Spleen (tissue), 11 donors: ENCODE measurements around the gene WWTR1. TPM values are rescaled to one million over a fixed set of nuclear protein-coding genes. Genes with fewer than 3 reads are reported as not detected.
A peak's percentile ranks its signal among the peaks of the same experiment; 100 is the strongest.

ENCODE experiments used
- DNase-seq: peaks from one replicate; pipeline ENCODE4 v3.0.0-alpha.2; 2020
- H3K27ac ChIP-seq, 8 donors: fragments of 200-600 bp; sonication (generic) in 7 of 8; 1 replicate in 4 of 8; 2 replicates in 4 of 8; pipeline versions ENCODE4 v1.5.0 to v1.8.0; 2016 to 2021; ENCODE audit warnings: inconsistent platforms in 4 of 8, mild to moderate bottlenecking in 4 of 8, moderate library complexity in 1 of 8
- H3K27me3 ChIP-seq, 7 donors: fragments of 200-600 bp; sonication (generic) in 6 of 7; replicated peaks in 1 of 7; 1 replicate in 4 of 7; 2 replicates in 3 of 7; pipeline versions ENCODE4 v1.5.0 to v1.8.0; 2016 to 2021; ENCODE audit warnings: inconsistent platforms in 3 of 7, mild to moderate bottlenecking in 1 of 7
- H3K36me3 ChIP-seq, 6 donors: fragments of 200-600 bp; sonication (generic) in 5 of 6; 1 replicate in 4 of 6; 2 replicates in 2 of 6; pipeline versions ENCODE4 v1.5.0 to v1.8.0; 2016 to 2021; ENCODE audit warnings: inconsistent platforms in 2 of 6
- H3K4me1 ChIP-seq, 6 donors: fragments of 200-600 bp; sonication (generic) in 5 of 6; 1 replicate in 3 of 6; 2 replicates in 3 of 6; pipeline versions ENCODE4 v1.5.0 to v1.8.0; 2016 to 2021; ENCODE audit warnings: inconsistent platforms in 3 of 6
- H3K4me3 ChIP-seq, 8 donors: fragments of 200-600 bp; sonication (generic) in 7 of 8; 1 replicate in 4 of 8; 2 replicates in 4 of 8; pipeline versions ENCODE4 v1.5.0 to v1.8.0; 2016 to 2021; ENCODE audit warnings: inconsistent platforms in 4 of 8, mild to moderate bottlenecking in 4 of 8, moderate library complexity in 2 of 8
- H3K9me3 ChIP-seq, 8 donors: fragments of 200-600 bp; sonication (generic) in 7 of 8; 1 replicate in 4 of 8; 2 replicates in 4 of 8; pipeline versions ENCODE4 v1.5.0 to v1.8.0; 2016 to 2021; ENCODE audit warnings: inconsistent platforms in 4 of 8
- CTCF ChIP-seq, 11 experiments: fragments of 200-600 bp in 7 of 11; fragments of 450-650 bp in 4 of 11; sonication (generic) in 4 of 11; IDR thresholded peaks in 8 of 11; conservative IDR thresholded peaks in 3 of 11; 1 replicate in 7 of 11; 2 replicates in 4 of 11; pipeline versions ENCODE4 v1.4.0 to v1.8.0; 2016 to 2021; ENCODE audit warnings: antibody characterized with exemption in 11 of 11, inconsistent platforms in 4 of 11, mild to moderate bottlenecking in 1 of 11
- POLR2A ChIP-seq, 3 donors: fragments of 450-650 bp; IDR thresholded peaks; one replicate each; pipeline ENCODE4 v1.5.1; 2017; ENCODE audit warnings: antibody characterized with exemption in 3 of 3, mild to moderate bottlenecking in 1 of 3
- POLR2AphosphoS5 ChIP-seq, 3 donors: sonication (generic); formaldehyde crosslinking; IDR thresholded peaks; one replicate each; pipeline ENCODE4 v1.5.1; 2017; ENCODE audit warnings: antibody characterized with exemption in 3 of 3
- WGBS, 5 donors: extraction: QIAGEN DNeasy Blood & Tissue Kit in 3 of 5; methylation state at CpG; one replicate each; pipeline versions ENCODE4 v1.1.5 to v1.1.7; 2013 to 2018; 5-methylcytosine and 5-hydroxymethylcytosine counted together
- intact Hi-C: fragments of 100-400 bp; cut with DNase I; formaldehyde crosslinking; loops from one replicate; pipeline ENCODE4 v1.15.0; 2023; ENCODE audit warnings: low total_unique reads
- polyA plus RNA-seq, 3 donors: library from polyadenylated mRNA; stranded (reverse); fragments of 200-250 nt; gene quantifications; one replicate each; pipeline ENCODE4 v1.2.1, GENCODE V29; 2013
- total RNA-seq, 7 donors: library from RNA; depleted of rRNA in 3 of 7; stranded (reverse); fragments of >200 nt in 3 of 7; fragmentation: NEBNext Ultra II Directional in 4 of 7; extraction: Animal tissue kit (Norgen Biotek cat#: 25700) in 4 of 7; gene quantifications; one replicate each; pipeline versions ENCODE4 v1.1.0 to v1.2.1, GENCODE V29; 2016 to 2021
- donor health status: healthy with polysubstance abuse.
- donor health status: DM: no; HTN: no; CAD: no; lungs with moderate emphysema.
- donor health status: DM: no; HTN: no; CAD: no.
- donor health status: Bipolar disorder and iron deficiency.
- donor health status: healthy.
- donor health status: DM: no; HTN: no; CAD: no.
- donor health status: DM: yes; HTN: yes; CAD: no.

WWTR1 gene
- total and polyA plus RNA-seq, 10 donors: 8.4 to 70.6 (median 57.0) TPM

- Histone ChIP-seq H3K9me3 (no peaks in the 10 kb centered on the region), H3K4me3 (no peak overlapping the region), H3K36me3 (no peaks in the 10 kb centered on the region), H3K27me3 (no peaks in the 10 kb centered on the region), H3K27ac (peak overlapping the region in 4 of 8 donors; percentile 50 to 79 (median 73)), H3K4me1 (peaks cover 5 to 50% (median 19%) of the 10 kb centered on the region in 6 donors)
- WGBS, 5 donors: 83 to 96% (median 92%) methylated on average over 1 of the region's 1 CpG
- DNase-seq: no peak
- TF ChIP-seq POLR2AphosphoS5 (IDR thresholded peaks at IDR 0.05) (no peak), POLR2A (IDR thresholded peaks at IDR 0.05) (no peak), CTCF (IDR thresholded peaks at IDR 0.05 in 8 of 11, conservative IDR thresholded peaks at IDR 0.05 in 3 of 11) (no peak)
- intact Hi-C loops: no loop called here
Measured at GRCh38 chr3:149586871-149587270, 71.0 kb downstream of the WWTR1 start.

GRCh38 chr3:149585401-149585726, 72.5 kb downstream of the WWTR1 start:
- WGBS, 5 donors: 21 to 42% (median 40%) methylated on average over 2 of the region's 2 CpGs
- Histone ChIP-seq H3K36me3 (no peaks in the 10 kb centered on the region), H3K4me1 (peaks cover 9 to 56% (median 28%) of the 10 kb centered on the region in 6 donors), H3K9me3 (no peaks in the 10 kb centered on the region), H3K27ac (no peak overlapping the region), H3K27me3 (no peaks in the 10 kb centered on the region), H3K4me3 (no peak overlapping the region)
- intact Hi-C loops: no loop called here
- TF ChIP-seq POLR2A (IDR thresholded peaks at IDR 0.05) (no peak), POLR2AphosphoS5 (IDR thresholded peaks at IDR 0.05) (no peak), CTCF (IDR thresholded peaks at IDR 0.05 in 8 of 11, conservative IDR thresholded peaks at IDR 0.05 in 3 of 11) (no peak)
- DNase-seq: no peak

- no peaks in the 10 kb centered on the region for H3K9me3 ChIP-seq
- H3K27ac ChIP-seq: peak overlapping the region in 7 of 8 donors; percentile 4 to 53 (median 26)
- 74 to 80% (median 76%) methylated on average over 5 of the region's 5 CpGs for WGBS, 5 donors
- H3K36me3 ChIP-seq: no peaks in the 10 kb centered on the region
- H3K4me3 ChIP-seq: no peak overlapping the region
- intact Hi-C loops: no loop called here
- no peak for DNase-seq
- TF ChIP-seq POLR2AphosphoS5 (IDR thresholded peaks at IDR 0.05) (no peak), CTCF (IDR thresholded peaks at IDR 0.05 in 8 of 11, conservative IDR thresholded peaks at IDR 0.05 in 3 of 11) (no peak), POLR2A (IDR thresholded peaks at IDR 0.05) (no peak)
- no peaks in the 10 kb centered on the region for H3K27me3 ChIP-seq
- peaks cover 5 to 62% (median 27%) of the 10 kb centered on the region in 6 donors for H3K4me1 ChIP-seq
Measured at GRCh38 chr3:149583921-149584635, 73.7 kb downstream of the WWTR1 start.

GRCh38 chr3:149582395-149582794, 75.4 kb downstream of the WWTR1 start:
- intact Hi-C loops: no loop called here
- Histone ChIP-seq H3K27ac (peak overlapping the region in 2 of 8 donors; percentile 40 to 60), H3K4me3 (no peak overlapping the region), H3K27me3 (no peaks in the 10 kb centered on the region), H3K4me1 (peaks cover 0 to 47% (median 19%) of the 10 kb centered on the region in 6 donors), H3K9me3 (no peaks in the 10 kb centered on the region), H3K36me3 (no peaks in the 10 kb centered on the region)
- TF ChIP-seq POLR2AphosphoS5 (IDR thresholded peaks at IDR 0.05) (no peak), POLR2A (IDR thresholded peaks at IDR 0.05) (no peak), CTCF (IDR thresholded peaks at IDR 0.05 in 8 of 11, conservative IDR thresholded peaks at IDR 0.05 in 3 of 11) (no peak)
- WGBS, 5 donors: 89 to 94% (median 91%) methylated on average over 7 of the region's 7 CpGs
- DNase-seq: no peak
